ENCODE results near the gene CDK5RAP3.

The CDK5RAP3 gene

GRCh38 chr17:47964856-47965255, 6.1 kb upstream of the CDK5RAP3 start:
- TF ChIP-seq EP300 (IDR thresholded peaks at IDR 0.05; ENCODE audit: borderline replicate concordance) (no peak), ZBTB7A (IDR thresholded peaks at IDR 0.05; ENCODE audit: low read depth) (no peak), EGR1 (IDR thresholded peaks at IDR 0.05) (no peak), TCF12 (IDR thresholded peaks at IDR 0.05; ENCODE audit: low read depth) (no peak), TEAD4 (IDR thresholded peaks at IDR 0.05) (no peak), REST (IDR thresholded peaks at IDR 0.05; ENCODE audit: low read depth) (no peak), CREB1 (IDR thresholded peaks at IDR 0.05; ENCODE audit: low read depth) (no peak), MAX (IDR thresholded peaks at IDR 0.05) (no peak), RAD21 (IDR thresholded peaks at IDR 0.05; ENCODE audit: low read depth) (no peak), USF1 (IDR thresholded peaks at IDR 0.05) (no peak), FOXM1 (IDR thresholded peaks at IDR 0.05; ENCODE audit: borderline replicate concordance, low read depth) (no peak), YY1 (IDR thresholded peaks at IDR 0.05; ENCODE audit: low read depth) (no peak)

GRCh38 chr17:47966079-47966519, 4.8 kb upstream of the CDK5RAP3 start:
- TF ChIP-seq CREB1 (IDR thresholded peaks at IDR 0.05; ENCODE audit: low read depth) = no peak

GRCh38 chr17:47967607-47968252, 3.2 kb upstream of the CDK5RAP3 start:
- TF ChIP-seq TCF12 (IDR thresholded peaks at IDR 0.05; ENCODE audit: low read depth) (no peak), ZBTB7A (IDR thresholded peaks at IDR 0.05; ENCODE audit: low read depth) (no peak), TEAD4 (IDR thresholded peaks at IDR 0.05) (no peak), RAD21 (IDR thresholded peaks at IDR 0.05; ENCODE audit: low read depth) (no peak), EGR1 (IDR thresholded peaks at IDR 0.05) (no peak), REST (IDR thresholded peaks at IDR 0.05; ENCODE audit: low read depth) (no peak), EP300 (IDR thresholded peaks at IDR 0.05; ENCODE audit: borderline replicate concordance) (no peak), CREB1 (IDR thresholded peaks at IDR 0.05; ENCODE audit: low read depth) (no peak), TAF1 (IDR thresholded peaks at IDR 0.05; ENCODE audit: low read depth) (no peak), USF1 (IDR thresholded peaks at IDR 0.05) (no peak)

GRCh38 chr17:47968836-47969235, 2.1 kb upstream of the CDK5RAP3 start:
- TF ChIP-seq TAF1 (IDR thresholded peaks at IDR 0.05; ENCODE audit: low read depth) (no peak), ZBTB7A (IDR thresholded peaks at IDR 0.05; ENCODE audit: low read depth) (no peak), EP300 (IDR thresholded peaks at IDR 0.05; ENCODE audit: borderline replicate concordance) (no peak), MAX (IDR thresholded peaks at IDR 0.05) (no peak), FOXM1 (IDR thresholded peaks at IDR 0.05; ENCODE audit: borderline replicate concordance, low read depth) (no peak), CREB1 (IDR thresholded peaks at IDR 0.05; ENCODE audit: low read depth) (no peak), RAD21 (IDR thresholded peaks at IDR 0.05; ENCODE audit: low read depth) (no peak)

- TF ChIP-seq CEBPB (IDR thresholded peaks at IDR 0.05) (no peak), EGR1 (IDR thresholded peaks at IDR 0.05) (no peak), NFIC (IDR thresholded peaks at IDR 0.05) (no peak), USF1 (IDR thresholded peaks at IDR 0.05) (no peak; the same call in 1 of the 2 replicates), TEAD4 (IDR thresholded peaks at IDR 0.05) (no peak), FOXM1 (IDR thresholded peaks at IDR 0.05; ENCODE audit: borderline replicate concordance, low read depth) (no peak), MAX (IDR thresholded peaks at IDR 0.05) (no peak), TCF12 (IDR thresholded peaks at IDR 0.05; ENCODE audit: low read depth) (no peak), RAD21 (IDR thresholded peaks at IDR 0.05; ENCODE audit: low read depth) (no peak), ZBTB7A (IDR thresholded peaks at IDR 0.05; ENCODE audit: low read depth) (no peak), TAF1 (IDR thresholded peaks at IDR 0.05; ENCODE audit: low read depth) (no peak), CREB1 (IDR thresholded peaks at IDR 0.05; ENCODE audit: low read depth) (no peak), REST (IDR thresholded peaks at IDR 0.05; ENCODE audit: low read depth) (no peak), YY1 (IDR thresholded peaks at IDR 0.05; ENCODE audit: low read depth) (no peak), EP300 (IDR thresholded peaks at IDR 0.05; ENCODE audit: borderline replicate concordance) (no peak)
Measured at GRCh38 chr17:47969930-47970724, 786 bp upstream of the CDK5RAP3 start.
